Activated naive CD8-positive, alpha-beta T cell treated with anti-CD3 and anti-CD28 coated beads, Interleukin-2, amount 10 ng/mL, durations not matched to agents 7 days and 5 days (primary cell): ENCODE results near the gene CEP55. TPM values are rescaled to one million over a fixed set of nuclear protein-coding genes. Genes with fewer than 3 reads are reported as not detected.
"Not testable (repeated sequence)": the region's sequence is repeated elsewhere in the genome, so short reads cannot be mapped to it uniquely, and the experiment has no call there.

ENCODE experiments used
- ATAC-seq: fragments of 150-1000 bp; cut with Tn5 transposase; one replicate; pipeline ENCODE4 v1.10.0; 2021; ENCODE audit warnings: low read depth, moderate library complexity
- POLR2A ChIA-PET: fragments of 350-600 bp; sonication (Branson Sonifier 250); formaldehyde crosslinking; loops from one replicate; lab custom pipeline; 2021; ENCODE audit warnings: antibody characterized with exemption; lab: Charles Lee
- DNase-seq: peaks from one replicate; pipeline ENCODE4 v3.0.0; 2021
- H3K27ac Mint-ChIP-seq: one replicate; pipeline ENCODE4 v1.8.0; 2022; ENCODE audit warnings: mild to moderate bottlenecking, mixed read lengths
- H3K27me3 Mint-ChIP-seq: one replicate; pipeline ENCODE4 v1.8.0; 2022; ENCODE audit warnings: mild to moderate bottlenecking, moderate library complexity, mixed read lengths
- H3K36me3 Mint-ChIP-seq: one replicate; pipeline ENCODE4 v1.8.0; 2021; ENCODE audit warnings: mild to moderate bottlenecking, mixed read lengths
- H3K4me1 Mint-ChIP-seq: one replicate; pipeline ENCODE4 v1.8.0; 2021; ENCODE audit warnings: mixed read lengths
- H3K4me3 Mint-ChIP-seq: one replicate; pipeline ENCODE4 v1.8.0; 2022; ENCODE audit warnings: mild to moderate bottlenecking, moderate library complexity, mixed read lengths
- H3K9me3 Mint-ChIP-seq: one replicate; pipeline ENCODE4 v1.8.0; 2021; ENCODE audit warnings: mixed read lengths
- total RNA-seq, 2 experiments: library from RNA; stranded (reverse); gene quantifications; one replicate each; pipeline ENCODE4 v1.2.3, GENCODE V29; 2021

CEP55 gene
- total RNA-seq, 2 experiments from 2014 or later, result 45.9 to 50.7 TPM

- H3K4me1 Mint-ChIP-seq, H3K27ac Mint-ChIP-seq, H3K27me3 Mint-ChIP-seq, H3K9me3 Mint-ChIP-seq, DNase-seq, H3K36me3 Mint-ChIP-seq, H3K4me3 Mint-ChIP-seq, POLR2A ChIA-PET, ATAC-seq: not testable (repeated sequence)
Observed at GRCh38 chr10:93546995-93547394, 50.6 kb downstream of the CEP55 start.

- Mint-ChIP-seq H3K36me3 (no peaks in the 10 kb centered on the region), H3K9me3 (no peaks in the 10 kb centered on the region), H3K4me1 (no peaks in the 10 kb centered on the region), H3K27me3 (peaks cover 2% of the 10 kb centered on the region), H3K4me3 (no peak overlapping the region), H3K27ac (no peak overlapping the region)
- POLR2A ChIA-PET, result no interaction called here
- ATAC-seq (no peak), DNase-seq (no peak)
Observed at GRCh38 chr10:93547522-93547921, 51.1 kb downstream of the CEP55 start.

- no peaks in the 10 kb centered on the region for H3K4me1 Mint-ChIP-seq
- no peak for ATAC-seq
- POLR2A ChIA-PET, result no interaction called here
- no peak overlapping the region for H3K27ac Mint-ChIP-seq
- no peaks in the 10 kb centered on the region for H3K9me3 Mint-ChIP-seq
- no peaks in the 10 kb centered on the region for H3K36me3 Mint-ChIP-seq
- no peak for DNase-seq
- H3K4me3 Mint-ChIP-seq, result no peak overlapping the region
- peaks cover 2% of the 10 kb centered on the region for H3K27me3 Mint-ChIP-seq
Observed at GRCh38 chr10:93548376-93549071, 52.1 kb downstream of the CEP55 start.

GRCh38 chr10:93550606-93551005 lies 54.2 kb downstream of the CEP55 start:
- Mint-ChIP-seq H3K9me3 (no peaks in the 10 kb centered on the region), H3K4me1 (no peaks in the 10 kb centered on the region), H3K36me3 (no peaks in the 10 kb centered on the region), H3K4me3 (no peak overlapping the region), H3K27ac (no peak overlapping the region), H3K27me3 (peaks cover 2% of the 10 kb centered on the region)
- ATAC-seq (no peak), DNase-seq (no peak)
- POLR2A ChIA-PET, result no interaction called here

- no peak for DNase-seq
- Mint-ChIP-seq H3K27me3 (peaks cover 2% of the 10 kb centered on the region), H3K4me1 (no peaks in the 10 kb centered on the region), H3K36me3 (no peaks in the 10 kb centered on the region), H3K9me3 (no peaks in the 10 kb centered on the region), H3K4me3 (no peak overlapping the region), H3K27ac (no peak overlapping the region)
- no peak for ATAC-seq
- POLR2A ChIA-PET, result no interaction called here
Observed at GRCh38 chr10:93552780-93553179, 56.4 kb downstream of the CEP55 start.

- Mint-ChIP-seq H3K4me3 (no peak overlapping the region), H3K4me1 (no peaks in the 10 kb centered on the region), H3K27ac (no peak overlapping the region), H3K27me3 (no peaks in the 10 kb centered on the region), H3K9me3 (no peaks in the 10 kb centered on the region), H3K36me3 (no peaks in the 10 kb centered on the region)
- POLR2A ChIA-PET, result no interaction called here
- DNase-seq, result no peak
- ATAC-seq, result no peak
Observed at GRCh38 chr10:93553482-93554315, 57.3 kb downstream of the CEP55 start.

GRCh38 chr10:93554316-93554663 lies 57.9 kb downstream of the CEP55 start:
- DNase-seq (no peak), ATAC-seq (no peak)
- Mint-ChIP-seq H3K4me3 (no peak overlapping the region), H3K36me3 (no peaks in the 10 kb centered on the region), H3K4me1 (no peaks in the 10 kb centered on the region), H3K27me3 (no peaks in the 10 kb centered on the region), H3K9me3 (no peaks in the 10 kb centered on the region), H3K27ac (no peak overlapping the region)
- POLR2A ChIA-PET, result no interaction called here

GRCh38 chr10:93554760-93555432 lies 58.5 kb downstream of the CEP55 start:
- H3K36me3 Mint-ChIP-seq, result no peaks in the 10 kb centered on the region
- ATAC-seq (no peak), DNase-seq (peak; percentile 56)
- no peak overlapping the region for H3K4me3 Mint-ChIP-seq
- H3K27me3 Mint-ChIP-seq, result no peaks in the 10 kb centered on the region
- H3K4me1 Mint-ChIP-seq, result no peaks in the 10 kb centered on the region
- POLR2A ChIA-PET, result no interaction called here
- no peaks in the 10 kb centered on the region for H3K9me3 Mint-ChIP-seq
- no peak overlapping the region for H3K27ac Mint-ChIP-seq

GRCh38 chr10:93559490-93559889 lies 63.1 kb downstream of the CEP55 start:
- POLR2A ChIA-PET, result no interaction called here
- Mint-ChIP-seq H3K4me1 (no peaks in the 10 kb centered on the region), H3K27ac (no peak overlapping the region), H3K9me3 (no peaks in the 10 kb centered on the region), H3K36me3 (no peaks in the 10 kb centered on the region), H3K4me3 (no peak overlapping the region), H3K27me3 (peaks cover 2% of the 10 kb centered on the region)
- ATAC-seq (no peak), DNase-seq (no peak)

- DNase-seq, result no peak
- Mint-ChIP-seq H3K27ac (no peak overlapping the region), H3K36me3 (no peaks in the 10 kb centered on the region), H3K9me3 (no peaks in the 10 kb centered on the region), H3K4me3 (no peak overlapping the region), H3K4me1 (peaks cover 1% of the 10 kb centered on the region), H3K27me3 (peaks cover 11% of the 10 kb centered on the region)
- no peak for ATAC-seq
- POLR2A ChIA-PET, result no interaction called here
Observed at GRCh38 chr10:93560541-93560940, 64.1 kb downstream of the CEP55 start.

GRCh38 chr10:93565446-93565845 lies 69.0 kb downstream of the CEP55 start:
- peaks cover 1% of the 10 kb centered on the region for H3K4me1 Mint-ChIP-seq
- no peak overlapping the region for H3K27ac Mint-ChIP-seq
- POLR2A ChIA-PET, result no interaction called here
- H3K27me3 Mint-ChIP-seq, result peaks cover 51% of the 10 kb centered on the region
- H3K9me3 Mint-ChIP-seq, result no peaks in the 10 kb centered on the region
- DNase-seq (no peak), ATAC-seq (no peak)
- no peak overlapping the region for H3K4me3 Mint-ChIP-seq
- no peaks in the 10 kb centered on the region for H3K36me3 Mint-ChIP-seq

- Mint-ChIP-seq H3K4me3 (no peak within 1 kb of the TSS), H3K9me3 (no peaks in the 10 kb centered on the region), H3K27ac (no peak within 1 kb of the TSS), H3K27me3 (peaks cover 61% of the 10 kb centered on the region), H3K36me3 (no peaks in the 10 kb centered on the region), H3K4me1 (peaks cover 1% of the 10 kb centered on the region)
- DNase-seq (no peak), ATAC-seq (no peak)
- POLR2A ChIA-PET, result no interaction called here
Observed at GRCh38 chr10:93566435-93567276, 70.2 kb downstream of the CEP55 start, which contains the start of gene FFAR4. Gene FFAR4 (plus strand): TSS chr10:93566665. CDS start chr10:93566721, 56 bp downstream.
